GM19025 (cell line): ENCODE results near the gene ROR1.

ENCODE experiments used
- ATAC-seq: cut with Tn5 transposase; IDR thresholded peaks from one replicate; pipeline ENCODE4 v1.9.1; 2021; ENCODE audit warnings: mild to moderate bottlenecking, low read depth, moderate library complexity; ENCODE audit not compliant: unreplicated experiment

ROR1 gene

GRCh38 chr1:63955370-63956145, 181.7 kb downstream of the ROR1 start:
- ATAC-seq, result no peak

- no peak for ATAC-seq
These were observed 184.7 kb downstream of the ROR1 start for GRCh38 chr1:63958556-63958955.

GRCh38 chr1:63960326-63960725, 186.5 kb downstream of the ROR1 start:
- ATAC-seq, result no peak

GRCh38 chr1:63966016-63966415, 192.2 kb downstream of the ROR1 start:
- ATAC-seq, result no peak

GRCh38 chr1:63967901-63968300, 194.1 kb downstream of the ROR1 start:
- no peak for ATAC-seq

- no peak for ATAC-seq
These were observed 195.0 kb downstream of the ROR1 start for GRCh38 chr1:63968663-63969440.

GRCh38 chr1:63969441-63969901, 195.7 kb downstream of the ROR1 start:
- no peak for ATAC-seq

- ATAC-seq, result no peak
These were observed 197.7 kb downstream of the ROR1 start for GRCh38 chr1:63971557-63971956.

- no peak for ATAC-seq
These were observed 199.2 kb downstream of the ROR1 start for GRCh38 chr1:63973005-63973419.

- no peak for ATAC-seq
These were observed 201.1 kb downstream of the ROR1 start for GRCh38 chr1:63974966-63975365.

- no peak for ATAC-seq
These were observed 201.7 kb downstream of the ROR1 start for GRCh38 chr1:63975481-63975880.

- no peak for ATAC-seq
These were observed 202.2 kb downstream of the ROR1 start for GRCh38 chr1:63976006-63976405.

GRCh38 chr1:63977466-63977865, 203.6 kb downstream of the ROR1 start:
- ATAC-seq, result no peak

GRCh38 chr1:63980740-63981407, 207.1 kb downstream of the ROR1 start:
- ATAC-seq, result no peak

- ATAC-seq, result no peak
These were observed 207.6 kb downstream of the ROR1 start for GRCh38 chr1:63981408-63981773.

GRCh38 chr1:63982201-63982600, 208.4 kb downstream of the ROR1 start:
- no peak for ATAC-seq

- ATAC-seq, result no peak
These were observed 209.8 kb downstream of the ROR1 start for GRCh38 chr1:63983391-63984256.

- no peak for ATAC-seq
These were observed 210.6 kb downstream of the ROR1 start for GRCh38 chr1:63984257-63984929.

- no peak for ATAC-seq
These were observed 211.1 kb downstream of the ROR1 start for GRCh38 chr1:63984930-63985290.
